HG02884 (cell line): ENCODE data around the gene IMP4.

Experiments used
- ATAC-seq: cut with Tn5 transposase; IDR thresholded peaks from one replicate; pipeline ENCODE4 v1.9.1; 2021; ENCODE audit warnings: mild to moderate bottlenecking, moderate library complexity; ENCODE audit not compliant: unreplicated experiment

The IMP4 gene

GRCh38 chr2:130375291-130376266, 32.9 kb downstream of the IMP4 start:
- ATAC-seq: no peak

- ATAC-seq: peak; percentile 50
Measured at GRCh38 chr2:130376433-130377293, 34.0 kb downstream of the IMP4 start.

GRCh38 chr2:130377491-130377890, 34.8 kb downstream of the IMP4 start:
- no peak for ATAC-seq

GRCh38 chr2:130378206-130378897, 35.7 kb downstream of the IMP4 start:
- ATAC-seq: no peak

GRCh38 chr2:130378898-130379214, 36.2 kb downstream of the IMP4 start:
- no peak for ATAC-seq

GRCh38 chr2:130380096-130380934, 37.6 kb downstream of the IMP4 start:
- ATAC-seq: no peak

GRCh38 chr2:130381145-130381544, 38.4 kb downstream of the IMP4 start:
- no peak for ATAC-seq

GRCh38 chr2:130381619-130382018, 38.9 kb downstream of the IMP4 start:
- ATAC-seq: no peak

GRCh38 chr2:130382313-130382917, 39.7 kb downstream of the IMP4 start:
- ATAC-seq: no peak

GRCh38 chr2:130385709-130386108, 43.0 kb downstream of the IMP4 start:
- peak; percentile 51 for ATAC-seq

GRCh38 chr2:130387071-130387400, 44.3 kb downstream of the IMP4 start:
- no peak for ATAC-seq

GRCh38 chr2:130387804-130388203, 45.1 kb downstream of the IMP4 start:
- no peak for ATAC-seq

GRCh38 chr2:130388221-130388907, 45.7 kb downstream of the IMP4 start:
- no peak for ATAC-seq

GRCh38 chr2:130389358-130389757, 46.7 kb downstream of the IMP4 start:
- no peak for ATAC-seq

GRCh38 chr2:130389783-130390182, 47.1 kb downstream of the IMP4 start:
- no peak for ATAC-seq

- ATAC-seq: peak; percentile 19
Measured at GRCh38 chr2:130390460-130391057, 47.9 kb downstream of the IMP4 start.

- peak; percentile 85 for ATAC-seq
Measured at GRCh38 chr2:130391058-130391871, 48.6 kb downstream of the IMP4 start.
